Measurements from ENCODE around the gene KIF3A.
A peak's percentile ranks its signal among the peaks of the same experiment; 100 is the strongest.

KIF3A gene

DNA sequence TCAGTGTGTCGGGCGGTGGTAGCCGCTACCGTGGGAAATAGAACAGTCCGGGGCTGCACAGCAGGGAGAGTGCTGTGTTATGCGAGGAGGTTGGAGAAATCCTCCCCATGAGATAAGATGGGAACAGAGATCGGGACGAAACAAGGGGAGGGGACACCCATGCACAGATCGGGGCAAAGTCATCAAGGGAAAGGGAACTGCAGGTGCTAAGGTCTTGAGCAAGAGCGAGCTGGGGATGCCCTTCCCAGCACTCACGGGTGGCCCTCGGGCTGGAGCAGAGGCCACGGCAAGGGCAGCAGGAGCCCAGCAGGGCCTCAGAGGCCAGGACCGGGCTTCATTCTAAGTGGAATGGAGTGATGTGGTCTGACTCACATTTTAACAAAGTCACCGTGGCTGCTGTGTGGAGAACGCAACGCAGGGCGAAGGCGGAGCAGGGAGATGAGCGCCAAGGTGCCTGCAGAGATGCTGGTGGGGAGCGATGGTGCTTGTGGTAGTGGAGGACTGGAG lies 71.7 kb downstream of the KIF3A start:
- no peak for DNase-seq

DNA sequence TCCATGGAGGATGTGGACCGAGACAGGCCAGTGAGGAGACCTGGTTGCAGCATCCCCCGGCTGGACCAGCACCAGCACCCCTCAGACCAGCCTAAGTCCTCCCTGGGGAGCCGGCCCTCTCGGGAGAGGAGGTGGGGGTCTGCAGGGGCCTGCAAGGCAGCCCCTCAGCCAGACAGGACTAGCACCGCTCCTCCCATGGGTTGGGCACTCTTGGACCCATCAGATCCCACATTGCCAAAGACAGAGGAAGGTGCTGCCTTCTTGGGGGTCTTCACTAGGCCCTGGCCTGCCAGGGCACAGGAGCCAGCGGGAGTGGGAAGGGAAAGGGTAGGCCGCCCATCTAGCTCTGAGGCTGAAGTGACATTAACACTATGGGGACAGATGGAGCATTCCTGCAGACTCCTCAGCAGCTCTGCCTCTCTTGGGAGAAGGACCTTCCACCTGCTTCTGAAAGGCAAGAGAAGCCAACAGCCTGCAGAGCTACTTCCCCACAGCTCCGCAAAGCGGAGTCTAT lies 72.6 kb downstream of the KIF3A start:
- DNase-seq, result no peak

DNA sequence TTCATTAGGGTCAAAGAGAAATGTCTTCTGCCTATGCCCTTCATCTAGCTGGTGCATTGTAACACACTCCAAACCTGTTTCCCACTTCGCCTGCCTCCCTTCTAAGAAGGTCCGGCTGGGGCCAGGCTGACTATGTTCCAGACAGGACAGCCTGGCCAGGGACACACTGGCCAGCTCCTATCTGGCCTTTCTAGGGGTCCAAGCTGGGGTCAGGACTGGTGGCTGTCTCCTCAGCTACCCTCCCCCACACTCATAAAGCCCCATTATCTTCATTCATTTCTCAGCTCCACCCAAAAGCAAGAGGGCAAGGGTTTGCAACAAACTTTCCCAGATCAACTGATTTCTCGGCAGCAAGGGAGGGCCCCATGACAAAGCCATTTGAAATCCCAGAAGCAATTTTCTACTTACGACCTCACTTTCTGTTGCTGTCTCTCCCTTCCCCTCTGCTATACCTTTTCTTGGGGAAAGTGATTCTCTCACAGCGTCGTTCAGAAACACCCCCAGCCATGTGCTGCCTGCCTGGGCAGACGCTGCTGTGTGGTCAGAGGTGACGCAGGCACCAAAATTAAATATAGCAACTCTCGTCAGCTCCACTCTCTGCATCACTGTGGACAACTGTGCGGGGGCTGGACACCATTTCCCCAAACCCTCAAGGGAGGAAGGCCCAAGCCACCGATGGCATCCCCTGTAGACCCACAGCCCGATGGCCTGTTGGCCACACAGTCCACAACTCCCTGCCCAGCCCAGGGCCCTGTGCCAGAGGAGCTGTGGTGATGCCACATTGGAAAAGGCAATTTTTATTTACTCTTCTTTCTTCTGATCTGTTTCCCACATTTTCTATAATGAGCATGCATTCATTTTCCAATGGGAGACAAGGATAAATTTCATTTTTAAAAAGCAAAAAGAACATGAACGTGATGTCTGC lies 73.3 kb downstream of the KIF3A start:
- DNase-seq, result no peak

DNA sequence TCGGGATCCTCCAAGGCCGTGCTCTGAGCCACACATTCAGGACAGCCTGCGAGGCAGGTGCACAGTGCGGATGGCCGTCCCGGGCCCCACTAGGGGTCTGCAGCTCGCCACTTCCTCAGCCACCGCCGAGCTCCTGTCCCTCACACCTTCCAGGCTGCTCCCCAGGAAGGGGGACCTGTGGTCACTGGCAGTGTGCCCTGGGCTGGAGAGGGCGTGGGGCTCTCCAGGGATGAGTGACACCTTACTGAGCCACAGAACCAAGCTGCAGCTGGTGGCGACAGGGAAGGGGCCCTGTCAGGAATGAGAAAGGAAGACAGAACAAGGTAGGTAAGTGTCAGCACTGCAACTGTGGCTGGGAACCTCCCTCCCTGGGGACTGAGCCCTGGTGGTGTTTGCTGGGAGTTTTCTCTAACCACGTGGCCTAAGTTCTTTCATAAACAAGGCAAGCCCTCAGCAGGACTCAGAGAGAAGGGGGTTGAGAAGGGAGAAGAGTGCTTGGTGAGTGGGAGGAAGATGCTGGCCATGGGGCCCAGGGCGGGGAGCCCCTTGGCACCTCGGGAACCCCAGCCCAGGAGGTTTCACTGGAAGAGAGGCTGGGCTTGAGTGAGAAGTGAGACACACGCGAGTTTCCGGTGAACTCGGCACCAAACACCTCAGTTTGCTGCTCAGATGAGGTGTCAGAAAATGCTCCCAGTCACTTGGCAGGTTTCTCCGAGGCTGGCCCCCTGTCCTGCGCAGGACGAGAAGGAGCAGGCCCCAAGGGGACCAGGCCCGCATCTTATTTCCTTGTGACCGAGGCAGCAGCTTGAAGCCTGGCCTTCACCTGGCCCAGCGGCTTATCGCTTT lies 74.2 kb downstream of the KIF3A start:
- no peak for DNase-seq

DNA sequence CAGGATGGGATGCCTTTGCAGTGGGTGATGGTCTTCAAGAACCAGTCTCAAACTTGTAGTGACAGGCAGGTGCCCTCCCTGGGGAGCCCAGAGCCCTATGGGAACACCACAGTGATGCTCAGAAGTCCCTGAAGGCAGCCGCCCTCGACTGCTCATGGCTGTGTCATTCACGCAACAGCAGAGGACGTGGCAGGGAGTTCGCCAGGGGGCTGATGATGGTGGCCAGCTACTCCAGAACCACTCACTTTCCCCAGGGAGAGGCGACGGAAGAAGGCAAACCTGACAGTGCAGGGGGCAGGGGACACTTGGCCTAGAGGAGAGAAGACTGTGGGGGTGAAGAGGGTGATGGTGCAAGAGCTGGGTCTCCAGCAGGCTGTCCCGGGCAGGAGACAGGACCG lies 75.3 kb downstream of the KIF3A start:
- no peak for DNase-seq

DNA sequence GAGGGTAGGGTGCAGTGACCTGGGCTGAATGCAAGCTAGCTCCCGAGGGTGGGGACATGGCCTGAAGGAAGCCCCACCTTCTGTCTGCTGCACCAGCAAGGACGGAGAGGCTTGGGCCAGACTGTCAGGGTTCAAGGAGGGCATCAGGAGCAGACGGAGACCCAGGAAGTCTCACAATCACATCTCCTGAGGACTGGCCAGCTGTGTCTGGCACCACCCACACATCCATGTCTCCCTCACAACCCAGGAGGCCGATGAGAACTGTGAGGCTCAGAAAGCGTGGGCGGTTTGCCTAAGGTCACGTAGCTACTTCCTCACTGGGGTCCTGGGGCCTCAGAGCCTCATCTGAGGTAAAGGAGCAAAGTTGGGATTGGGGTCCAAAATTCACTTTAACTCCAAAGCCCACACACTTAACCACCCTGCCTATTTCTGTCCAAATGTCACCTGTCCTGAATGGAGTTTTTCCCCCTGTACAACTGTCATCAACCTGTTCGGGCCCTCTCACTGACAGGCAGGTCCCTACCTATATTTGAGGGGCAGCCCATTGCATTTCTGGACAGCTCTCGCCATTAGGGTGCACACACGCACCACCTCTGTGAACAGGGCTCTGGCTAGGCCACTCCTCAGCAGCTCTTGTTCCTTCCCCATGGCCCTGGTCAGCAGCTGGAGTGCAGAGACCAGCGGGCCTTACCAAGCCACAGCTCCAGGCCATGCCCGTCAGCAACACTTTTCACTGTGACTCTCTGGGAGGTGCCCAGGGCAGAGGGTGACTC lies 75.9 kb downstream of the KIF3A start:
- no peak for DNase-seq

DNA sequence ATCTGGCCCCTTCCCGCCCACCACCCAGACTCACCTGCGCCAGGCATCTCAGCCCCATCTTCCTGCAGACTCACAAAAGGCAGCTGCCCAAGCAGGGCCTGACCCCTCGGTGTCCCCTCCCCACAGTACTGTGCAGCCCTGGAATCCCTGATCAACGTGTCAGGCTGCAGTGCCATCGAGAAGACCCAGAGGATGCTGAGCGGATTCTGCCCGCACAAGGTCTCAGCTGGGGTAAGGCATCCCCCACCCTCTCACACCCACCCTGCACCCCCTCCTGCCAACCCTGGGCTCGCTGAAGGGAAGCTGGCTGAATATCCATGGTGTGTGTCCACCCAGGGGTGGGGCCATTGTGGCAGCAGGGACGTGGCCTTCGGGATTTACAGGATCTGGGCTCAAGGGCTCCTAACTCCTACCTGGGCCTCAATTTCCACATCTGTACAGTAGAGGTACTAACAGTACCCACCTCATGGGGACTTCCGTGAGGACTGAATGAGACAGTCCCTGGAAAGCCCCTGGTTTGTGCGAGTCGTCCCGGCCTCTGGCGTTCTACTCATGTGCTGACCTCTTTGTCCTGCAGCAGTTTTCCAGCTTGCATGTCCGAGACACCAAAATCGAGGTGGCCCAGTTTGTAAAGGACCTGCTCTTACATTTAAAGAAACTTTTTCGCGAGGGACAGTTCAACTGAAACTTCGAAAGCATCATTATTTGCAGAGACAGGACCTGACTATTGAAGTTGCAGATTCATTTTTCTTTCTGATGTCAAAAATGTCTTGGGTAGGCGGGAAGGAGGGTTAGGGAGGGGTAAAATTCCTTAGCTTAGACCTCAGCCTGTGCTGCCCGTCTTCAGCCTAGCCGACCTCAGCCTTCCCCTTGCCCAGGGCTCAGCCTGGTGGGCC lies 77.5 kb downstream of the KIF3A start:
- DNase-seq, result no peak

DNA sequence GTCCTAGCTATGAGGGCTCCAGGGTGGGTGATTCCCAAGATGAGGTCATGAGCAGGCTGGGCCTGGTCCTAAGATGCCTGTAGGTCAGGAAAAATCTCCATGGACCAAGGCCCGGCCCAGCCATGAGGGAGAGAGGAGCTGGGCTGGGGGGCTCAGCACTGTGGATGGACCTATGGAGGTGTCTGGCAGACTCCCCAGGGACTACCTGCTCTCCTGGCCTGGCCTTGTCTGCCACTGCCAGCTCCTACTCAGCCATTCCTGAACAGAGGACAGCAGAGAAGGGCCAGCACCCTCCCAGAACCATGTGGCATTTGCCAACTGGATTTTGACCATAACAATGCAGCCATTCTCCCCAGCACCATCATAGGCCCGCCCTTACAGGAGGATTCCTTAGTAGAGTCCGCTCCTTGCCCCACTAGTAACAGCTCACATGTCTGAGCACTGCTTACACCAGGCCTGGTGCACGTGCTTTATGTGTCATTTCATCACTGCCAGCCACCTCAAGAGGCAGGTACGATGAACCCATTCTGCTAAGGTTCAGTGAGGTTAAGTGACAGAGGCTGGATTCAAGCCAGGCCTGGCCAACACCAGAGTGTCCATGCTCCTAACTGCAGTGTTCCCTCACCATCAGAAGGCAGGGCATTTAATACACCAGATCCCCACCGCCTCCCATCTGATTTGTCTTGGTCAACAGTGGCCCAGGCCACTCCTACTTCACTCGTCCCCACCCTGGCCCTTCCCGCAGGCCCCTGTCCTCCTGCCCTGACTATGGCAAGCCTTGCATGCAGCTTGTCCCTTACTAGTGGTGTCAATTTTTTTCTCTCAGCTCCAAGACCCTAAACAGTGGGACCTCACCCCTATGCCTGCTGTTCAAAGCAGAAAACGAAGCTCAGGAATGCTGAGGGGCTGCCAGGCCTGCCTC lies 78.7 kb downstream of the KIF3A start:
- peak in 2 of 58 donors; percentile 11 to 30 for DNase-seq

DNA sequence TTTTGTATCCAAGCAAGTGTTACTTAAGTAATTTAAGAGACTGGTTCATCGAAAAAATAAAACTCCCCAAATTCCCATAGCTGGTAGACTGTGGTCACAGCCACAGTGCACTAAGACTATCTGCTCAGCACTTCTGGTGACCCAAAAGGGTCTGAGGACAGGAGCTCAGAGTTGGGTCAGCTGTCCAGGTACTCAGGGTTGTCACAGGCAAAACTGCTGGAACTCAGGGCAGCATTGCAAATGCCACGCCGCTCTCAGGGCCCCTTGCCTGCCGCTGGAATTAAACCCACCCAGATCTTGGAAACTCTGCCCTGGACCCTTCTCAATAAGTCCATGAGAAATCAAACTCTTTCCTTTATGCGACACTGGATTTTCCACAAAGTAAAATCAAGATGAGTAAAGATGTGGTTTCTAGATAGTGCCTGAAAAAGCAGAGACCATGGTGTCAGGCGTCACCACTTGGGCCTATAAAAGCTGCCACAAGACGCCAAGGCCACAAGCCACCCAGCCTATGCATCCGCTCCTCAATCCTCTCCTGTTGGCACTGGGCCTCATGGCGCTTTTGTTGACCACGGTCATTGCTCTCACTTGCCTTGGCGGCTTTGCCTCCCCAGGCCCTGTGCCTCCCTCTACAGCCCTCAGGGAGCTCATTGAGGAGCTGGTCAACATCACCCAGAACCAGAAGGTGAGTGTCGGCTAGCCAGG lies 79.5 kb downstream of the KIF3A start, which contains the start of gene IL13:
TSS of gene IL13 (plus strand) at position 498 of the 705 bp plus-strand sequence. CDS start at position 512, 14 bp downstream.
- no peak for DNase-seq

DNA sequence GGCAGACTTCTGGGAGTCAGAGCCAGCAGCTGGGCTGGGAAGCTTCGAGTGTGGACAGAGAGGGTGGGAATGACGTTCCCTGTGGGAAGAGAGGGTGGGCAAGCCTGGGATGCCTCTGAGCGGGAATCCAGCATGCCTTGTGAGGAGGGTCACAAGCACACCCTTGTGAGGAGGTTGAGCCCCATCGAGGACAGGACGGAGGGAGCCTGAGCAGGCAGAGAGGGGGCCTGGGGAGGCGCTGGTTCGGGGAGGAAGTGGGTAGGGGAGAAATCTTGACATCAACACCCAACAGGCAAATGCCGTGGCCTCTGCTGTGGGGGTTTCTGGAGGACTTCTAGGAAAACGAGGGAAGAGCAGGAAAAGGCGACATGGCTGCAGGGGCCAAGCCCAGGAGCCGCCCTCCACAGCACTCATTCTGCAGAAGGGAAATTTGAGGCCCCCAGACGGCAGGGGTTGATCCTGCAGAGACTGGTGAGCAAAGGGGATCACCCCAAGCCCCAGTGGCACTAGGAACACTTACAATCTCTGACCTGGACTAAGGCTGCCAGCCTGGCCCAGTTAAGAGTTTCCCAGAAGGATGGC lies 80.5 kb downstream of the KIF3A start:
- no peak for DNase-seq

DNA sequence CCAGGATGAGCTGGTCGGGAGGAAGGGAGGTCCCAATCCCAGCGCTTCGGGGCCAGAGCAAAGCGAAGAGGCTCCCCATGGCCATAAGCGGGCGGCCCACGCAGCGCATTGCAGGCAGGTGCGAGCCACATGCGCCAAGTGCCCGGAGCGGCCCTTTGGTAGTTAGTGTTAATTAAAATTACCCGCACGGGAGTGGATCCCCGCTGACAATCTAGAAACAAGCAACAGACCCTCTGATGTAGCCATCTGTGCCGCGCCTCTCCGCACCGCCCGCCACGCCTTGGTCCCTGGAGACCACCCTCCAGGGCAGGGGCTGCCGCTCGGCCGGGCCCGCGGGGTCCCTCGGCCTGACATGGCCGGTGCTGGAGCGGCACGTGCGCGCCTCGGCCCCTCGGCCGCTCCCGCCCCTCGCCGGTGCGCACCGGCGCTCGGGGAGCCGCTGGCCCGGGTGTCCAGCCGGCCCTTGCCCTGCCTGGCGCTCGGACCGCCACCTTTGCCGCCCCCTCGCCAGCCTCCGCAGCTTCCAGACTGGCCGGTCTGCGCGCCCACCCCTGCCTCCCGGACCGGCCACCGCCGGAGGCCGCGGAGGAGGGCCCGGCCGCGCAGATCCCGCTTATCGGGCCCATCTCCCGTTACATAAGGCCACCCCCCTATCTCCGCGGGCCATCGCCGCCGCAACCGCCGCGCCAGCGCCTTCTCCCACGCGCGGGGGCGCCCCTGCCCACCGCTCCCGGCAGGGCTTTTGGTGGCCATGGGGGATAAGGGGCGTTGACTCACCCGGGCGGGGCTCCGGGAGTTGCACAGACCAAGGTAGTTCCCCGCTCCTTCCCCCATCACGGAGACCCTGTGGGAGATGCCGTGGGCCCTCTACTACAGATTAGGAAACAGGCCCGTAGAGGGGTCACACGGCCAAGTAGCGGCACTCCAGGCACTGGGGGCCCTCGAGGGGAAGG lies 81.2 kb downstream of the KIF3A start:
- peak in 8 of 58 donors; percentile 10 to 33 (median 16) for DNase-seq

DNA sequence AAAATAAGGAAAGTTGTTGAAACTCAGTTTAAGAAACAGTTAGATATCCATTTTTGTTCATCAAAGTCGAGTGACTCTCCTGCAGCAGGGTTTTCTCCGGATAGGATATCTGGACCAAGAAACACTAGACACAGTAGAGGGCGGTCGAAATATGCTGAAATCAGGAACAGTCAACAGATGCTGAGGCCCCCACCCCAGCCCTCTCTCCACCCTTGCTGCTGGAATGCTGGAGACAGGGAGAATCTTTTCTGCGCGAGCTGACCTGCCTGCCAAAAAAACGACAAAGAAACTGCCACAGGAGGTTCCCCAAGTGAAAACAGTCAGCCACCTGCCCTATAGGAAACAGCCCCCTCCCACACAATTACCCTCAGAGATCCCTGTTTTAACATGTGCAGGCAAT lies 83.6 kb downstream of the KIF3A start:
- DNase-seq, result no peak

DNA sequence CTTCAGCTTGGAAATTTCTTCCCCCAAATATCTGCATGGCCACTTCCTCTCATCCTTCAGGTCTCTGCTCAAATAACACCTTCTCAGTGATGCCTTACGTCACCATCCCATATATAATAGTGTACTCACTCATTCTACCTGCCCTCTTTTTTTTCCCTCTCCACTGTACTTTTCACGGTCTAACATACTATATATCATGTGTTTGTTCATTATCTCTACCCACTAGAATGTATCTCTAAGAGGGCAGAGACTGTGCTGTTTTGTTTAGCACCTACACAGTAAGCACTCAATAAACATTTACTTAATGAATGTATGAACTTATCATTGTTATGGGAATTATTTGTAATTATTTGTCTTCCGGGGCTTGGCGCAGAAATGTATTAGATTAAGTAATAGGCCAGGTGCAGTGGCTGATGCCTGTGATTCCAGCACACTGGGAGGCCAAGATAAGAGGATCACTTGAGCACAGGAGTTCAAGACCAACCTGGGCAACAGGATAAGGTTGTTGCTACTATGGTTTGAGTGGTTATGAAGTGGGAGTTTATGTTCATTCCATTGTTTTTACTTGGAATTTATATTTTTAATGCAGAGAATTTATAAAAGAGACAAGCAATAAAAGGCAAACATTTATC lies 85.4 kb downstream of the KIF3A start:
- no peak for DNase-seq

DNA sequence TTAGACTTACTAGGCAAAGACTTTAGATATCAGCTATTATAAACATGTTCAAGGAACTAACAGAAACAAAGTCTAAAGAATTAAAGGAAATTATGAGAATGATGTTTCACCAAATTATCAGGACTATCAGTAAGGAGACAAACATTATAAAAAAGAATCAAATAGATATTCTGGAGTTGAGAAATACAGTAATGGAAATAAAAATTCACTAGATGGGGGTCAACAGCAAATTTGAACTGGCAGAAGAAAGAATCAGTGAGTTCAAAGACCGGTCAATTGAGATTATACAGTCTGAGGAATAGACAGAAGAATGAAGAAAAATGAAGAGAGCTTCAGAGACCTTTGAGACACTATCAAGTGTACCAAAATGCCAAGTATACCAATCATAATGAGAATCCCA lies 89.0 kb downstream of the KIF3A start:
- no peak for DNase-seq

DNA sequence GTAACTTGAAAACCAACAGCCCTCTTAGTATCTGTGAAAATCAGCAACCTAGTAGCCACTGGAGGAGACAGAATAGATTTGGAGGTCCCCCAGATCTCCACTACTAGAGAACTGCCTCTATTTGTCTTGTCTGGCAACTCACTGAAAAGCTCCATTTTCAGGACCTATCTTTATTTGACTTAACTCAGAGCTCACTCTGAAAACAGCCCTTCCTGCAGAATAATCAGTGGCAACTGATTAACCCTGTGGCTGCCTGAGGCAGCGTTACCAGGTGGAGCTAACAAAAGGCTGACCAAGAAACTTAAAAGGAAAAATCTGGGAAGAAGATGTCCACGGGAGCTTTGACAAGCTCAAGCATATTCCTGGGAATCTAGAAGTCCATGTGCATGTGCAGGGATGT lies 89.9 kb downstream of the KIF3A start:
- DNase-seq, result no peak

Measured in anterior cingulate cortex (tissue), 58 donors.